ENCODE measurements around the gene PTGES2. TPM values are rescaled to one million over a fixed set of nuclear protein-coding genes. Genes with fewer than 3 reads are reported as not detected.

The PTGES2 gene
- total RNA-seq, 1 donor from 2014 or later = 80.3 TPM

GRCh38 chr9:128161215-128161902 lies 33.8 kb upstream of the PTGES2 start:
- no peaks in the 10 kb centered on the region for H3K27me3 Mint-ChIP-seq (ENCODE audit: unreplicated experiment)
- no peak for TF ChIP-seq CTCF (IDR thresholded peaks at IDR 0.05)
- H3K27ac Mint-ChIP-seq (ENCODE audit: unreplicated experiment) = peak overlapping the region; percentile 54

GRCh38 chr9:128160603-128160987 lies 33.1 kb upstream of the PTGES2 start:
- Mint-ChIP-seq H3K4me1 (ENCODE audit: unreplicated experiment) (peaks cover 12% of the 10 kb centered on the region), H3K9me3 (ENCODE audit: unreplicated experiment) (no peaks in the 10 kb centered on the region), H3K4me3 (ENCODE audit: unreplicated experiment) (peak overlapping the region; percentile 74), H3K27ac (ENCODE audit: unreplicated experiment) (peak overlapping the region; percentile 54), H3K36me3 (ENCODE audit: unreplicated experiment) (peaks cover 11% of the 10 kb centered on the region), H3K27me3 (ENCODE audit: unreplicated experiment) (no peaks in the 10 kb centered on the region)
- no peak for DNase-seq (ENCODE audit: extremely low spot score, unreplicated experiment)
- no peak for TF ChIP-seq CTCF (IDR thresholded peaks at IDR 0.05)

More at GRCh38 chr9:128161215-128161902, 33.8 kb upstream of the PTGES2 start:
- peak overlapping the region; percentile 74 for H3K4me3 Mint-ChIP-seq (ENCODE audit: unreplicated experiment)
- H3K9me3 Mint-ChIP-seq (ENCODE audit: unreplicated experiment) = no peaks in the 10 kb centered on the region
- DNase-seq (ENCODE audit: extremely low spot score, unreplicated experiment) = no peak
- H3K36me3 Mint-ChIP-seq (ENCODE audit: unreplicated experiment) = peaks cover 12% of the 10 kb centered on the region
- peaks cover 12% of the 10 kb centered on the region for H3K4me1 Mint-ChIP-seq (ENCODE audit: unreplicated experiment)

GRCh38 chr9:128159784-128160602 lies 32.5 kb upstream of the PTGES2 start, which contains the start of gene BBLN:
BBLN (plus strand) TSS chr9:128160265; CDS start chr9:128160408, 143 bp downstream.
- no peaks in the 10 kb centered on the region for H3K9me3 Mint-ChIP-seq (ENCODE audit: unreplicated experiment)
- H3K27ac Mint-ChIP-seq (ENCODE audit: unreplicated experiment) = peak within 1 kb of the TSS; percentile 54
- peak within 1 kb of the TSS; percentile 74 for H3K4me3 Mint-ChIP-seq (ENCODE audit: unreplicated experiment)
- peaks cover 12% of the 10 kb centered on the region for H3K4me1 Mint-ChIP-seq (ENCODE audit: unreplicated experiment)
- no peak for TF ChIP-seq CTCF (IDR thresholded peaks at IDR 0.05)
- H3K27me3 Mint-ChIP-seq (ENCODE audit: unreplicated experiment) = no peaks in the 10 kb centered on the region
- peaks cover 11% of the 10 kb centered on the region for H3K36me3 Mint-ChIP-seq (ENCODE audit: unreplicated experiment)
- peak; percentile 99 for DNase-seq (ENCODE audit: extremely low spot score, unreplicated experiment)

GRCh38 chr9:128159522-128159783 lies 31.9 kb upstream of the PTGES2 start:
- Mint-ChIP-seq H3K4me1 (ENCODE audit: unreplicated experiment) (peaks cover 12% of the 10 kb centered on the region), H3K9me3 (ENCODE audit: unreplicated experiment) (no peaks in the 10 kb centered on the region), H3K27ac (ENCODE audit: unreplicated experiment) (peak overlapping the region; percentile 54), H3K4me3 (ENCODE audit: unreplicated experiment) (peak overlapping the region; percentile 66), H3K36me3 (ENCODE audit: unreplicated experiment) (peaks cover 9% of the 10 kb centered on the region), H3K27me3 (ENCODE audit: unreplicated experiment) (no peaks in the 10 kb centered on the region)
- TF ChIP-seq CTCF (IDR thresholded peaks at IDR 0.05) = no peak
- no peak for DNase-seq (ENCODE audit: extremely low spot score, unreplicated experiment)
